Hematopoietic multipotent progenitor cell treated with erythropoietin and hydrocortisone succinate and interleukin-3 and kit ligand, for 17 days (in vitro differentiated cells): ENCODE results near the gene TEX48.

Experiments used
- DNase-seq: peaks from one replicate; pipeline ENCODE4 v3.0.0-alpha.2; 2015; ENCODE audit warnings: low spot score

Gene TEX48, protein sequence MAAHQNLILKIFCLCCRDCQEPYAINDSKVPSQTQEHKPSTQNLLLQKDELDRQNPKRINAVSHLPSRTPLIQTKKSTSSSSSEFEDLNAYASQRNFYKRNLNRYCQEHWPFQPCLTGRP

DNA sequence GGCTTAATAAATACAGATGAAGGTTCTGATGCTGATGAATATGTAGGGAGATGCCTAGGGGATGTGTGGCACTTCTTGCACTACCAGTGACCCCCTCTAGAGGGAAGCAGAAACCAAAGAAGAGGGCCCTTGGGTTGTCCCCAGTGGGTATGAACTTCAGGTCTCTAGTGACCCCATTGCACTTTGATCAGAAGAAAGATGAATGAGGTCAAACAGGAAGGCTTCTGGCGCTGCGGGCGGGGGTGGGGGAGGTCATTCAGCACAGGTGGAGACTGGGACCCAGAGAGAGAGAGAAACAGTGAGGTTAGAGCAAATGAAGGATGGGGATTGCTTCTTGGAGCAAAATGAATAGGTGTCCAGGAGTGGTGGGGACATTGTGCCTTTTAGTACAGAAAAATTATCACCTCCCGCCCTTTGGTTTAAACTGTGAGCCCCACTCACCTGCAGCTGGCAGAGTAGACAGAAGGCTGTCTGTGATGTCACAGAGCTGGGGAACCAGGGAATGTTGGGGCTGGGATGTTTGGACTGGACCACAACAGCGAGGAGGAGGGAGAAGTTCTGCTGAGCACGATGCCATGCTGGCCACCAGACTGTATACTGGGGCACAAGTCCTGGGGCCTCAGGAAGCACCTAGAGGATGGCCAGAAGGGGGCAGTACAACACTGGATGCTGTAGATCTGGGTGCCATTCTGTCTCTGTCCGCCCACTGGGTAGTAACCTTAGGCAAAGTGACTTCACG is at the start of gene TEX48:
Gene TEX48 (minus strand): TSS at position 599 of the 739 bp plus-strand sequence. CDS start 10,469 bp downstream, outside the sequence.
- DNase-seq, result peak; percentile 62

DNA sequence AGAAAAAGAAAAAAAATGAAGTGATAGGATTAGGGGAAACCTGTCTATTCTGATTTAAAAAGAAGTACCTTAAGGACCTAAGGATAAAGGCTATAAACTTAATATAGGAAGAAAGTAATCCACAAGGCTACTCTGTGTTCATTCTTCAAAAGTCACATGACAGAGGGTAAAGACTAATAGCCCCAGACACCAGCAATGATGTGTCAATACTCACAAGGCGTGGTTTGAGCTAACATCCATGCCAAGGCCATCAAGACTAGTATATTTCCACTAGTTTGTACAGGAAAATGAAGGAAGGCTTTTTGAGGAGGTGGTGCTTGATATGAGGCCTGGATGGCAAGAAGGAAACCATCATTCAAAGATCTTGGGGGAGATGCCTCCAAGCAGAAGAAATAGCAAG is 49.7 kb upstream of the TEX48 start:
- no peak for DNase-seq

DNA sequence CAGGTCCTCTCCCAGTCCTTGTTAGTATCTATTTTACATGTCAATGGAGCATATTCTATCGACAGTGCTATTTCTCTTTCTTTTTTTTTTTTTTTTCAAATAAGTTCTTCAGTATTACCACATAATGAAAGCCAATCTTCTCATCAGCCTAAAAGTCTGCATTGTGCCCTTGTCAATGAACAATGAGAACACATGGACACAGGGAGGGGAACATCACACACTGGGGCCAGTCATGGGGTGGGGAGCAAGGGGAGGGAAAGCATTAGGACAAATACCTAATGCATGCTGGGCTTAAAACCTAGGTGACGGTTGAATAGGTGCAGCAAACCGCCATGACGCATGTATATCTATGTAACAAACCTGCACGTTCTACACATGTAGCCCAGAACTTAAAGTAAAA is 47.7 kb upstream of the TEX48 start:
- DNase-seq, result no peak

DNA sequence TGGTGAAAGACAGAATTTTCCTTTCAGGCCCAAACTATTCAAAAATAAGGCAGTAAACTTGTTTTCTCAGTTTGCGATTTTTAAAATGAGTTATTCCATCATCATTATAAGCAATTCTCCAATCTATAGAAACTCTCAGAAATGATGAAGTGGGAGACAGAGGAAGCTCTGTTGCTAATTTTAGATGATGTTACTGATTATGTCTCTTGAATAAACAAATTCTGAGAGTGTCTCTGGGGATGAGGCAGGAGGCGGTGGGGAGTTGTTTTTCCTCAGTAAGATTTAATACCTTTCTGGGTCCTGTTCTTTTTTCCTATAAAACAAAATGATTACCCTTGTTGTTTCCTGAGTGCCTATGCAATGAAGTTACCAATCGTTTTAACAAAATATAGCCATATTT is 43.9 kb upstream of the TEX48 start:
- DNase-seq, result no peak

DNA sequence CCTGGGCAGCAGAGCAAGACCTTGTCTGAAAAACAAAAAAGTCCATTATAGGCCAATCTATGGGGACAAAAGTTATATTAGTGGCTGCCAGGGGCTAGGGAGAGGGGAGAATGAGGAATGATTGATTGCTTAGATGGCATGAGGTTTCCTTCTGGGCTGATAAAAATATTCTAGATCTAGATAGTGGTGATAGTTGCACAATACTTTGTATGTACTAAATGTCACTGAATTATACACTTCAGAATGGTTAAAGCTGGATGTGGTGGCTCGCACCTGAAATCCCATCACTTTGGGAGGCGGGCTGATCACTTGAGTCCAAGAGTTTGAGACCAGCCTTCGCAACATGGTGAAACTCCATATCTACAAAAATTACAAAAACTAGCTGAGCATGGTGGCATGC is 42.8 kb upstream of the TEX48 start:
- DNase-seq, result no peak

DNA sequence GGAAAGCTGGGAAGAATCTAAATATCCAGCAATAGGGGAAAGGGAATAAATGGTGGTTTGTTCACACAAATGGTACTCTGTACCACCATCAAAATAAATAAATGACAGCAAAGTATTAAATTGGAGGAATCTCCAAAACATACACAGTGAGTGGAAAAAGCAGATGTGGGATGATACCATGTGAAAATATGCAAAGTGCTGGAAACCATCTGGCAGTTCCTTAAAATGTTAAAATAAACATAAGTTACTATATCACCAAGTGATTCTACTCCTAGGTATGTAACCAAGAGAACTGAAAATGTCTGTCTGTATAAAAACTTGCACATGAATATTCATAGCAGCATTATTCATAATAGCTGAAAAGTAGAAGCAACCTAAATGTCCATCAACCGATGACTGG is 41.9 kb upstream of the TEX48 start:
- no peak for DNase-seq

DNA sequence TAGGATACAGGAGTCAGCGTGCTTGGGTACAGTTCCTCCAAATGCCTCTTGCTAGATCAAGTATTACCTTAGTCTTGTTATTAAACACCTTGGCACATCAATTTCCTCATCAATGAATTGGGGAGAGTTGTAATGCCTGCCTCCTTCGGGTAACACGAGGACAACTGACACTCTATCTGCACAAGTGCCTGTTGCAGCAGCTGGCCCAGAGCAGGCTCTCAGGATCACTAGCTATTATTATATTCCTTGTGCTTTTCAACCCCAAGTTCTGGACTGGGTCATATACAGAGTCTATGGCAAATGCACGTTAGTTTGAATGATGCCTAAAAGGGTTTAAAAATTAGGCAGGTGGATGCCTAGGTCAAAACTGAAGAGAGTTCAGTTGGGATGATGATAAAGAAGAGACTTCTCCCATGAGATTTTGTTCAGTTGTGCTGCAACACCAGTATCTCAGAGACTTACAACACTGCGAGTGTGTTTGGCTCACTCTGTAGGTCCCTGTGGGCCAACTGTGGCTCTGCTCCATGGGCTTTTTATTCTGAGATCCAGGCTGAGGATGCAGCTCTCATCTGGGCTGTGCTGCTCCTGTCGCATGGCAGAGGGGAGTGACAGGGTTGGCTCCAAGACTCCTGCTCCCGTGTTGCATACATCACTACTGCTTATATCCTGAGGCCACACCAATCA is 41.1 kb upstream of the TEX48 start:
- DNase-seq, result no peak

DNA sequence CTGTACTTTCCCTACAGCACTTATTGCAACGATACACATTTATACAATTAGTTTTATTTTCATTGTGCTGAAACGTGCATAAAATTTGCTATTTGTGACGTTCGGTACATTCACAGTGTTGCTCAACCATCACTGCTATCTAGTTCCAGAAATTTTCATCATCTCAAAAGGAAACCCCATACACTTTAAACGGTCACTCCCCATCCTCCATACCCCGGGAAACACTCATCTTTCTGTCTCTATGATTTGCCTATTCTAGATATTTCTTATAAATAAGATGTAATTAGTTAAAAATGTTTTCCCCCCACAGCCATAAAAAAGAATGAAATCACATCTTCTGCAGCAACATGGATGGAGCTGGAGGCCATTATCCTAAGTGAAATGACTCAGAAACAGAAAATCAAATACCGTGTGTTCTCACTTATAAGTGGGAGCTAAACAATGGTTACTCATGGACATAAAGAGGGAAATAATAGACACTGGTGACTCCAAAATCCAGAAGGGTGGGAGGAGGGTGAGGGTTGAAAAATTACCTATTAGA is 40.2 kb upstream of the TEX48 start:
- DNase-seq, result no peak

DNA sequence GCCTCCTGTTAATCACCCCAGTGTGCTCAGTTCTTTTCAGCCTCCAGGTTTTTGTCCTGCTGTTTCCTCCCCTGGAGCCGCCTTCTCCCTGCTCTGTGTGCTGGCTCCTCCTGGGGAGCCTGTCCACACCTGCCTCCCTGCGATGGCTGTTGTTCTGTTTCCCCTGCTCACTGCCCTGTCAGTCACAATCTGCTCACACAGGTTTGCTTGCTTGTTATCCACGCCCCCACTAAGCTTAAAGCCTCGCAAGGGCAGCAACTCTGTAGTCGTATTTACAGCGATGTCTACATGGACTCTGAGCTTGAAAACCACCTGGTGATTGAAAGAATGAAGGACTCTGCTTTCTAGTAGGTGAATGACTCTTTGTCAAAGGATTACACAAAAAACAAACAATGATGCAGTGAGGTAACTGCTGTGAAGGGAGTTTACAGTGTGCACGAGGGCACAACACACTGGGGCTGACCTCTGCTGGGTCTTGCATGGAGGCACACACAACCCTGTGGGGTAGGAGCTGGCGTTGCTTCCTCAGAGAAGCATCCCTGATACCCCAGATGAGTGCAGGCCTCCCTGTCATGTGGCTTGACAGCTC is 39.6 kb upstream of the TEX48 start:
- DNase-seq, result no peak

DNA sequence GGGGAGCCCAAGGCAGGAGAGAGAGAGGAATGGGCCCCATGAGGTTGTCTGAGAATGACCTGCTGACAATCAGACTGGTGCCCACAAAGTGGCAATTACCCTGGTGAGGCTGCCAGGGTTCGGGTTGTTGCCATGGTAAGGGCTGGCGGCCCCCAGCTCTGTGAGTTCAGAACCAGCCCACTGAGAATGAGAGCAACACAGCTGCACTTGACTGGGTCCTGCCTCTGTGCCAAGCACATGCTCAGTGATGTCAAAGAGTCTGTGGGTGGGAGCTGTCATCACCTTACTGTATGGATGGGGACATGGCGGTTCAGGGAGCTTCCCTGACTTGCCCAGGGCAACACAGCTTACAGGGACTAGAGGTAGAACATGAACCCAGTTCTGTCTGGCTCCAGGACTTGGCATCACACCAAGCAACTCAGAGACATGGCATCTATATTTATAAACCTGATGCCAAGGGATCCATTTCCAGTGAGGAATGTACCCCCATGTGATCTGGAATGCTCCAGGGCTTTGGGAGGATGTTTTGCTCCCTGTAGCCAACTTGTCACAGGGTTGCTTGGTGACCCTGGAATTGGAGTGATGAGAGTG is 38.2 kb upstream of the TEX48 start:
- DNase-seq, result no peak

DNA sequence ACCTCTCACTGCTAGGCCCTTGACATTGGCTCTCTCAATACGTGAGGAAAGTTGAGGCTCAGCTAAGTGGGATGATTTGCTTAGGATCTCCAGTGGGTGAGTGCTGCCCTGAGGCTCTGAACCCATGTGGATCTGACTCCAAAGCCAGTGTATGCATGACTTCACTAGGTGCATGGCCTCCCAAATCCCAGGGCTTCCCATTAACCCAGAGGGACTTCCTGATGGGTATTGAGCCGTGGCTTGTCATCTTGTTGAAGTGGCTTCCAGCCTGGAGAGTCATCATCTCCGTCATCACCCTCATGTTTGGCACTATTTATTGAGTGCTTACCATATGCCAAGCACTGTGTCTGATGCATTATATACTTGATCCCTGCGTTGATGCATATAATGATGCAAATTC is 37.3 kb upstream of the TEX48 start:
- no peak for DNase-seq

DNA sequence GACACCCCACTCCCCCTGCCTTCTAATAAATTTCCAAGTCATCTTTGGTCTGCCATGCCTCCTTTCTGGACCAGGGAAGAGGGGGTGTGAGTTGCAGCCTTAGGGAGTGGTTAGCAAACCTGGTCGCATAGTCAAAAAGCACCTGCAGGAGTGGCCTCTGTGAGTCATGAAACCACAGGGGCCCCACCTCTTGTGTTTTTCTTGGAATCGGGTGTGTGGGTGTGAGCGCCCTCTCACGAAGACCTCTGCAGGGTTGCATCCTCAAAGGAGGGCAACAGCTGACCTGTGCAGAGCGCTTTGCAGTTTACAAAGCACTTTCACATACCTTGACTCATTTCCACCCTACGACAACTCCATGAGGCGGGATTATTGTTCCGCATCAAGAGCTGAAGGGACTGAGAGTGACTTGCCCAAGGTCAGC is 36.8 kb upstream of the TEX48 start:
- no peak for DNase-seq

DNA sequence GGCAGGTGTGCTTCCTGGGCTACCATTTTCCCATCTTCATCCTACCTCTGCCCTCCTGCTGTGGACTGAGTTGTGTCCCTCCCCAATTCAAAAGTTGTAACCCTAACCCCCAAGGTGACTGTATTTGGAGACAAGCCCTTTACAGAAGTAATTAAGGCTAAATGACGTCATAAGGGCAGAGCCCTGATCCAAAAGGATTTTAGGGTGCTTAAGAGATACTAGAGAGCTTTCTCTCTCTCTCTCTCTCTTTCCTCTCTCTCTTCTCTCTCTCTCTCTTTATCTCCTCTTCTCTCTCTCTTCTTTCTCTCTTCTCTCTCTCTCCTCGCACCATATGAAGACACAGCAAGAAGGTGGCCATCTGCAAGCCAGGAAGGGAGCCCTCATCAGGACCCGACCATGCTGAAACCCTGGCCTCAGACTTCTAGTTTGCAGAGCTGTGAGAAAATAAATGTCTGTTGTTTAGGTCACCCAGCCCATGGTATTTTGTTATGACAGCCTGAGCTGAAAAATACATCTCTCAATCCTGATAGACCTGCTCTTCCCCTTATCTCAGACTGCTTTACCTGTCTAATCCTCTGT is 36.0 kb upstream of the TEX48 start:
- DNase-seq, result no peak

DNA sequence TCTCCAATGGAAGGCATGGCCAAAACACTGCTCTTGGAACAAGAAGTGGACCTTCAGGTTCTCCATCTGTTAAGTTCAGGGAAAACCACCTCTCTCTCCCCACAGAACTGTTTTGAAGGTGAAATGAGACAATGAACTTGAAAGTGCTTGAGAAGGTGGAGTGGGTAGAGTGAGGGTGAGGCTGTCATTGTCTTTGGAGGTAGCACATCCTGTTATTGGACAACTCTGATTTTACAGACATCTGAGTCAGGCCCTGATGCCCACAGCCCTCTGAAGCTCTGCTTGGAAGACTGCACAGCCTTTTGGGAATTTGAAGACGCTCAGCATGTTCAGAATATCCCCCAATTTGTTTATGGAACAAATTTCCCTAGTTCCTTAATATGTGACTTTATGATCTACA is 27.6 kb upstream of the TEX48 start:
- DNase-seq, result no peak

DNA sequence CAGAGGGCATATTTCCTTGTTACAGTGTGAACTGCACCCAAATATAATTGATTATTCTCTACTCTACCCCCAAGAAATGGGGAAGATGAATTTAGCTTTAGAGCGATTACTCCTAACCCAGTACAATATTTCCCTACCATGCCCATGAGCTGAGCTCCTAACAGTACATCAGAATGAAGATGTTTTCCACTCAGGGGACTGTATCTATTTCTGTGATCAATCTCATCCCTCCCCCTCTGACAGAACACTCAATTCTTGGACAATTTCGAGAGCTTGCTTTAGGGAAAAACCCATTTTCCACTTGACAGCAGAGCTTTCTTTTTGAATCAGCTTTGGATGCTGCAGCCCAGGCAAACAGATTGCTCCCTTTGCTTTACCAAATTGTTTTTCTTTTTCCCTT is 24.7 kb upstream of the TEX48 start:
- DNase-seq, result no peak

DNA sequence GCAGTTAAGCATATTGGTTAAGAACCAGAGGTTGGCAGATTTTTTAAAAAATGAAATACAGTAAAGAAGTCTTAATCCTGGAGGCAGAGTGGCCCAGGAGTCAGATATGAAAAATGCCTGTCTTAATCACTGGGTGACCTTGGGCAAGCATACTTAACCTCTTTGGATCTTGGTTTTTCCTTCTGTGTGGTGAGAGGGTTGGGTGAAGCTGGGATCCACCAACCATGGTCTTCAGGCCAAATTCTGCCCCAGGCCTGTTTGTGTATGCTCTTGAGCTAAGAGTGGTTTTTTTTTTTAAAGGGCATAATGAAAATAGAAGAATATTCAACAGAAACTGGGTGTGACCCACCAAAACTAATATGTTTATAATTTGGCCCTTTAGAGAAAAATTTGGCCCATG is 20.0 kb upstream of the TEX48 start:
- DNase-seq, result no peak

DNA sequence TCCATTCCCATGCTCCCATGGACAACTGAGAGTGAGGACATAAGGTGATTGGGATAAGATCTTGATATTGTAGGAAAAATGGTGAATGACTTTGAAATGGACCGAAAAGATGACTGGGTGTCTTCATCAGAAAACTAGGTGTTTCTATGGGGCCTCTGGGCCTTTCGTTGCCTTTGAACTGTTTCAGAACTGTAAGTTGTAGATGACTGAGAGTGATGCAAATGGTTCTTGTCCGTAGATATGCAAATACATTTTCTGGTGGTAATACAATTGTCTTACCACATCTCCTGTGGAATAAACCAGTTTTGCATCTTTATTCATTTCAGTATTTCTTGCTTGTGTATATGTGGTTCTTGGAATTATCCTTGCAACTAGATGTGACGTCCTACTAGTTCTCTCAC is 16.0 kb upstream of the TEX48 start:
- no peak for DNase-seq

DNA sequence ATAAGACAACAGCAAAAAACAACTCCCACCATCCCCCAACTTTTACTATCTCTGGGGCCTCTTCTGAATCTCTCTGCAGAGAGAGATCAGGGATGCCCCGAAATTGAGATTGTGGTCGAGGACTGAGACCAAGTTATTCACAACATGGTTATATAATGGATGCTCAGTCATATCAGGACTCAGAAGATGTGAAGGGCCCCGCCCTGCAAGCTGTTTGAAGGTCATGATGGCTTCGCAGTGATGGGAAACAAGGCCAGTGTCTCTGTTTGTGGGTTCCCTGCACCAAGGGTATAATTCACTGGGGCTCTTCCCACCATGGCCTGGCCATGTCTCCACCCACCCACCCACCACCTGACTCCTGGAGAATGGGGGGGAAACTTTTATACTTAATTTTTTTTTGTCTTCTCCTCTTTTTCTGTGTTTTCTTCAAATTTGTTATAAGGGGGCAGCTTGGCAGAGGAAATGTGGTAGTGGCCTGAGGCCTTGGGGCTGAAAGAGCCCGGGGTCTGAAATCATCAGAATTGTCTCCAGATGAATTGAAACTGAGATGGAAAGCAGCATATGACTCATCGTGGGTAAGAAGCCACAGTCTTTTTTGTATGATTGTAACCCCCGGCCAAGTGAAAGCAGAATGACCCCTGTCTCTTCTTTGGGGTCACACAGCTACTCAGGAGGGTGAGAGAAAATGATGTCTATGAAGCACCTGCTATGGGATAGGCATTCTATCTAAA is 15.0 kb upstream of the TEX48 start:
- no peak for DNase-seq

DNA sequence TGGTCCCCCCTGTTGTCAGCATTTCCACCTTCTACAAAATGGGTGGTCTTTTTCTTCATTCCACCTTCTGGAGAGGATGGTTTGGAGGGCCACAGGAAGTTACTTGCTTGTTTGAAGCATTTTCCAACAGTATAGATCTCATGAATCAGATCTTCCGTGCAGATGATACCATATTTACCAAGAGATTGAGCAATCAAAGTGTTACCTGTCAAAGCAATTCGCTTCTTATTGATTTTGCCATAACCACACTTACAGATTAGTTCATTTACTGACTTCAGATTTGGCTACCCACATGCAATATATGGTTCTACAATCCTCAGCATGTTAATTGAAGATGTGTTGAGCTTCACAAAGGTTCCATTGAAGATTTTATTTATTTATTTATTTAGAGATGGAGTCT is 14.0 kb upstream of the TEX48 start:
- no peak for DNase-seq

DNA sequence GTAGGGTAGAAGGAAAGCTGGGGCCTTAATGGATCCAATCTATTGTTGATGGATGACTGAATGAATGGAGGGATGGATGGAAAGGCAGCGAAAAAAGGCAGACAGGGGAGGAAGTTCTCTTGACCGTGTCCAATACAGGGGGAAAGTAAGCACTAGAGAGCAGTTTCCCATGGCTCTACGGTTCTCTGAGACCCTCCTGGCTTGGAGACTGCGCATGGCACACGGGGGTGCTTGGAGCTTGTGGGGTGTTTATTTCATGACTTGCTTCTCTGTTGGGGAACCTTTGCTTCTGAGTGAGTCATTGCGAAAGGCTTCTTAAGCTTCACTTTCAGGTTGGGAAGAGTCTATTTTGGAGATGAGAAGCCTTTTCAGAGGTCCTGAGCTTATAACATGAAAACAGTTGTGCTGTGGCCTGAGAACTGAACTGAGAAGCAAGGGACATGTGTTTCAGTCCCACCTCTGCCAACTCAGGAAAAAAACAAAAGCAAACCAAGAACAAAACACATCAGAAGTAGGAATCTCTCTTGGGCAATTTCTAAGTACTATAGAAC is 12.8 kb upstream of the TEX48 start:
- DNase-seq, result no peak

DNA sequence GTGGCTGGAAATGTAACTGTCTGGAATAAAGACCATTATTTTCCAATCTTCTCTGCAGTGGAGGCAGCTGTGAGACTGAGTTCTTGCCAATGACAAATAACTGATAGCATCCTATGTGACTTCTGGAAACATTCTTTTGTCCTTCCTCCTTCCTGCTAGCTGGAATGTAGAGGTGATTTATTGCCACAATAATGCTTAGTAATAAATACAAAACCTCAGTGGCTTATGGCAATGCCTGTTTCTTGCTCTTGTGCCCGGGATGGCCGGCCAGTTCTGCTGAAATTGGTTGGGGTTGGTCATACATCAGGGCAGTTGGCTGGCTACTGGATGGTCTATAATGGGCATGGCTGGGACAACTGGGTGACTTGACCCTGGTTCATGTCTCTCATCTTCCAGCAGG is 12.2 kb upstream of the TEX48 start:
- DNase-seq, result no peak
